GM12878 (cell line): ENCODE data around the gene GPATCH3. TPM values are rescaled to one million over a fixed set of nuclear protein-coding genes. Genes with fewer than 3 reads are reported as not detected.
A peak's percentile ranks its signal among the peaks of the same experiment; 100 is the strongest.

Source experiments
- ATAC-seq: fragments of 200-7000 bp; cut with Tn5 transposase; 3 replicates; pipeline ENCODE4 v1.9.1; 2020; ENCODE audit warnings: mild to moderate bottlenecking, moderate library complexity
- BruUV-seq: library from RNA; stranded (reverse); fragments of 400-500 nt; replicated peaks from 2 replicates; lab custom pipeline; 2021; lab: Mats Ljungman, UMichigan
- CTCF ChIA-PET: fragments of 300-600 bp; sonication (Branson Sonifier 250); formaldehyde crosslinking; extraction: SDS; loops from one replicate; lab custom pipeline; 2021; ENCODE audit warnings: inconsistent platforms; lab: Yijun Ruan, JAX
- POLR2A ChIA-PET: fragments of 350-600 bp; formaldehyde crosslinking; extraction: SDS; loops from one replicate; lab custom pipeline; 2021; ENCODE audit warnings: inconsistent platforms; lab: Charles Lee
- RAD21 ChIA-PET: fragments of 300-600 bp; sonication (Branson Sonifier 250); formaldehyde crosslinking; loops from one replicate; lab custom pipeline; 2023; ENCODE audit warnings: antibody characterized with exemption; ENCODE audit not compliant: unreplicated experiment; lab: Charles Lee
- SMC1A ChIA-PET: fragments of 300-600 bp; sonication (Branson Sonifier 250); formaldehyde crosslinking; loops from one replicate; lab custom pipeline; 2023; ENCODE audit not compliant: unreplicated experiment, uncharacterized antibody; lab: Charles Lee
- DNase-seq: peaks from one replicate; pipeline ENCODE4 v3.0.0-alpha.2; 2011; ENCODE audit warnings: low read depth, low spot score
- FAIRE-seq: peaks from 3 replicates; lab custom pipeline; 2011; peaks lifted over from hg19 to GRCh38; lab: Jason Lieb, UNC
- H2AFZ ChIP-seq: 2 replicates; pipeline ENCODE4 v1.6.0; 2011; ENCODE audit warnings: low read depth, low read length, control low read depth; ENCODE audit not compliant: control insufficient read depth
- H3K27ac ChIP-seq: 2 replicates; pipeline ENCODE4 v1.5.1; 2011; ENCODE audit warnings: control low read depth; ENCODE audit not compliant: control insufficient read depth, insufficient read depth
- H3K27me3 ChIP-seq, 2 experiments: replicated peaks in 1 of 2; 2 replicates each; pipeline versions ENCODE4 v1.6.0 to v1.6.1; 2011; ENCODE audit warnings: low read length in 1 of 2; ENCODE audit not compliant: control insufficient read depth in 2 of 2, insufficient read depth in 2 of 2
- H3K36me3 ChIP-seq, 2 experiments: 2 replicates each; pipeline ENCODE4 v1.5.1; 2011; ENCODE audit warnings: low read length in 1 of 2; ENCODE audit not compliant: control insufficient read depth in 2 of 2, insufficient read depth in 2 of 2
- H3K4me1 ChIP-seq: 2 replicates; pipeline ENCODE4 v1.6.1; 2011; ENCODE audit warnings: mild to moderate bottlenecking, low read length, moderate library complexity, mixed read lengths; ENCODE audit not compliant: control insufficient read depth, insufficient read depth
- H3K4me2 ChIP-seq: 2 replicates; pipeline ENCODE4 v1.6.0; 2011; ENCODE audit warnings: control low read depth; ENCODE audit not compliant: control insufficient read depth, insufficient read depth
- H3K4me3 ChIP-seq: fragments of 200-600 bp; sonication (generic); 2 replicates; pipeline ENCODE4 v1.5.1; 2016
- H3K79me2 ChIP-seq: 2 replicates; pipeline ENCODE4 v1.6.0; 2011; ENCODE audit warnings: low read length; ENCODE audit not compliant: control insufficient read depth, insufficient read depth
- H3K9ac ChIP-seq: 2 replicates; pipeline ENCODE4 v1.8.0; 2011; ENCODE audit warnings: low read length, control low read depth, mixed read lengths; ENCODE audit not compliant: control insufficient read depth, insufficient read depth
- H3K9me3 ChIP-seq: replicated peaks from 3 replicates; pipeline ENCODE4 v1.5.1; 2011; ENCODE audit warnings: mild to moderate bottlenecking, low read length; ENCODE audit not compliant: control insufficient read depth, insufficient read depth
- H4K20me1 ChIP-seq: 2 replicates; pipeline ENCODE4 v1.6.0; 2011; ENCODE audit not compliant: control insufficient read depth, insufficient read depth
- ATF3 ChIP-seq: IDR thresholded peaks from 2 replicates; pipeline ENCODE4 v1.6.1; 2011; ENCODE audit warnings: low read depth, mild to moderate bottlenecking, low read length, moderate library complexity, borderline replicate concordance; ENCODE audit errors: extremely low read depth
- BCL11A ChIP-seq: IDR thresholded peaks from 2 replicates; pipeline ENCODE4 v1.6.1; 2011; ENCODE audit warnings: low read depth, low read length
- BRCA1 ChIP-seq: IDR thresholded peaks from 2 replicates; pipeline ENCODE4 v1.6.1; 2011; ENCODE audit warnings: low read depth, low read length, improper control_type of control experiment
- CBFB ChIP-seq: IDR thresholded peaks from 2 replicates; pipeline ENCODE4 v1.6.1; 2016; ENCODE audit warnings: antibody characterized with exemption, low read depth
- CTCF ChIP-seq, 3 experiments: IDR thresholded peaks in 2 of 3; conservative IDR thresholded peaks in 1 of 3; 2 replicates each; pipeline ENCODE4 v1.5.1; 2011; ENCODE audit warnings: low read depth in 3 of 3, low read length in 3 of 3, mild to moderate bottlenecking in 3 of 3, control low read depth in 2 of 3, moderate library complexity in 2 of 3, inconsistent platforms in 1 of 3, mixed read lengths in 1 of 3; ENCODE audit not compliant: control insufficient read depth in 2 of 3, insufficient read depth in 1 of 3; ENCODE audit errors: extremely low read depth in 1 of 3
- EGR1 ChIP-seq, 2 experiments: IDR thresholded peaks; 1 replicate in 1 of 2; 2 replicates in 1 of 2; pipeline ENCODE4 v1.6.1; 2011 to 2012; ENCODE audit warnings: low read depth in 2 of 2, low read length in 2 of 2, borderline replicate concordance in 1 of 2, mild to moderate bottlenecking in 1 of 2, moderate library complexity in 1 of 2
- PAX5 ChIP-seq: IDR thresholded peaks from 2 replicates; pipeline ENCODE4 v1.6.1; 2011; ENCODE audit warnings: low read depth, low read length, borderline replicate concordance
- PAX8 ChIP-seq: fragments of 450-650 bp; IDR thresholded peaks from 2 replicates; pipeline ENCODE4 v1.6.1; 2017; ENCODE audit warnings: mild to moderate bottlenecking, moderate library complexity
- RAD51 ChIP-seq: fragments of 450-650 bp; IDR thresholded peaks from 2 replicates; pipeline ENCODE4 v1.6.1; 2016; ENCODE audit warnings: moderate library complexity, mild to moderate bottlenecking, inconsistent platforms
- RFX5 ChIP-seq: IDR thresholded peaks from 2 replicates; pipeline ENCODE4 v1.6.1; 2011; ENCODE audit warnings: low read depth, low read length, improper control_type of control experiment
- SMC3 ChIP-seq: IDR thresholded peaks from 2 replicates; pipeline ENCODE4 v1.6.1; 2011; ENCODE audit warnings: low read length, improper control_type of control experiment, borderline replicate concordance
- SUPT20H ChIP-seq: IDR thresholded peaks from 2 replicates; pipeline ENCODE4 v1.6.1; 2011; ENCODE audit warnings: low read depth, mild to moderate bottlenecking, low read length, moderate library complexity, borderline replicate concordance; ENCODE audit not compliant: control insufficient read depth
- YY1 ChIP-seq: IDR thresholded peaks from 2 replicates; pipeline ENCODE4 v1.6.1; 2011; ENCODE audit warnings: low read depth, mild to moderate bottlenecking, low read length
- ZBTB33 ChIP-seq: fragments of 450-650 bp; IDR thresholded peaks from 2 replicates; pipeline ENCODE4 v1.6.1; 2017; ENCODE audit warnings: mild to moderate bottlenecking
- WGBS: methylation state at CpG from one replicate; pipeline ENCODE4 v1.1.6; 2016; ENCODE audit warnings: low lambda C conversion rate; ENCODE audit not compliant: insufficient replicate concordance, insufficient coverage; ENCODE audit errors: missing lambda C conversion rate; 5-methylcytosine and 5-hydroxymethylcytosine counted together
- in situ Hi-C: fragments of 300-500 bp; cut with MboI; formaldehyde crosslinking; loops from 9 replicates; pipeline ENCODE4 v1.14.3; 2018; ENCODE audit warnings: mixed read lengths
- intact Hi-C: fragments of 100-400 bp; cut with micrococcal nuclease; formaldehyde crosslinking; loops from one replicate; pipeline ENCODE4 v1.14.2; 2022; ENCODE audit not compliant: unreplicated experiment
- polyA plus RNA-seq, 11 experiments: library from polyadenylated mRNA; depleted of rRNA in 4 of 11; unstranded in 6 of 11; stranded (reverse) in 5 of 11; fragments of >200 nt; fragmentation: Nextera tagmentation in 4 of 11; fragmentation: Illumina TruSeq in 1 of 11; extraction: Ambion mirVana in 4 of 11; extraction: Trizol in 1 of 11; gene quantifications; 1 replicate in 1 of 11; 2 replicates in 10 of 11; pipeline versions ENCODE4 v1.2.1 to v1.2.3, GENCODE V29; 2011 to 2016; ENCODE audit warnings: inconsistent platforms in 2 of 11, missing spikeins in 2 of 11, low read depth in 1 of 11
- total RNA-seq, 4 experiments: library from RNA; depleted of rRNA in 3 of 4; stranded (reverse); fragments of >200 nt in 3 of 4; fragmentation: Illumina TruSeq in 1 of 4; extraction: Trizol in 1 of 4; gene quantifications; 2 replicates each; pipeline versions ENCODE4 v1.2.1 to v1.2.3, GENCODE V29; 2013 to 2021

The GPATCH3 gene
- total and polyA plus RNA-seq, 10 of the 15 experiments (the other 5 are each of a cell fraction or from before 2014, with no cell fraction given), result 0.56 to 13.4 (median 8.7) TPM

- intact Hi-C loops, result no loop called here
- TF ChIP-seq CBFB, result no peak
- TF ChIP-seq ZBTB33, result no peak
- no peak for TF ChIP-seq ATF3
- TF ChIP-seq SMC3, result peak; percentile 29; the same call in 1 of the 2 replicates
- no peak for TF ChIP-seq PAX5
- no peak for TF ChIP-seq RAD51
- no peak for TF ChIP-seq BRCA1
- no peak for TF ChIP-seq BCL11A
- TF ChIP-seq PAX8, result no peak
- TF ChIP-seq RFX5, result no peak
- 0 out of 2 replicates have a peak, but pooled peaks have one; percentile 20 for TF ChIP-seq YY1
- TF ChIP-seq SUPT20H, result no peak
- 0 out of 3 replicates have a peak, but pooled peaks of 1 of the 2 experiments have one; percentile 7 for TF ChIP-seq EGR1 (IDR thresholded peaks at IDR 0.05; ENCODE audit: borderline replicate concordance in 1 of 2, low read depth in 2 of 2, low read length in 2 of 2)
- peak; percentile 37 to 80 (median 60) for TF ChIP-seq CTCF (IDR thresholded peaks at IDR 0.05 in 2 of 3, conservative IDR thresholded peaks at IDR 0.05 in 1 of 3; ENCODE audit: control insufficient read depth in 2 of 3, extremely low read depth in 1 of 3, insufficient read depth in 1 of 3, low read depth in 3 of 3, low read length in 3 of 3)
- H3K27me3 ChIP-seq, result no peaks in the 10 kb centered on the region
- H3K36me3 ChIP-seq, result no peaks in the 10 kb centered on the region
- no peaks in the 10 kb centered on the region; the same call in 1 of the 2 replicates for H3K79me2 ChIP-seq
- SMC1A ChIA-PET, result interaction anchor here (2.3 kb wide), 1 partner anchor 25 kb away, joined by 7 read pairs; no protein-coding TSS in a partner anchor
- H4K20me1 ChIP-seq, result no peaks in the 10 kb centered on the region
- peak within 1 kb of the TSS; percentile 58 for H2AFZ ChIP-seq
- H3K9ac ChIP-seq, result peak within 1 kb of the TSS; percentile 99; the same call in 1 of the 2 replicates
- FAIRE-seq (no peak), DNase-seq (no peak), ATAC-seq (peak; percentile 4; the same call in 1 of the 3 replicates)
- BruUV-seq, result no TSS peak
- POLR2A ChIA-PET, result no interaction called here
- H3K4me2 ChIP-seq, result peak within 1 kb of the TSS; percentile 99
- H3K4me3 ChIP-seq, result peak within 1 kb of the TSS; percentile 93
- CTCF ChIA-PET, result interaction anchor here (0.8 to 1.6 kb wide), 10 partner anchors 11 to 261 kb away, joined by 3 to 5 read pairs (median 3); no protein-coding TSS in a partner anchor
- peak within 1 kb of the TSS; percentile 99 for H3K27ac ChIP-seq
- H3K9me3 ChIP-seq, result no peaks in the 10 kb centered on the region
- RAD21 ChIA-PET, result no interaction called here
- in situ Hi-C loops, result no loop called here
- peaks cover 16% of the 10 kb centered on the region for H3K4me1 ChIP-seq
- WGBS, result 91% methylated on average over 36 of the region's 37 CpGs
These were observed 37.2 kb downstream of the GPATCH3 start, which contains the start of gene SFN for GRCh38 chr1:26862781-26863684. Gene SFN, plus strand, starts transcription at chr1:26863149. Its CDS starts 64 bp downstream, at chr1:26863213.
